Mucosa of gallbladder (tissue), 1 donor: Measurements from ENCODE around the gene ZNF529. TPM values are rescaled to one million over a fixed set of nuclear protein-coding genes. Genes with fewer than 3 reads are reported as not detected.
"Not testable (repeated sequence)": the region's sequence is repeated elsewhere in the genome, so short reads cannot be mapped to it uniquely, and the experiment has no call there.

Source experiments
- DNase-seq: peaks from one replicate; pipeline ENCODE4 v3.0.0-alpha.2; 2020; ENCODE audit warnings: low spot score
- total RNA-seq: library from RNA; stranded (reverse); gene quantifications from one replicate; pipeline ENCODE4 v1.2.1, GENCODE V29; 2021
- donor health status: DM: no; HTN: no; CAD: no.

The ZNF529 gene
- total RNA-seq = 14.2 TPM

DNA sequence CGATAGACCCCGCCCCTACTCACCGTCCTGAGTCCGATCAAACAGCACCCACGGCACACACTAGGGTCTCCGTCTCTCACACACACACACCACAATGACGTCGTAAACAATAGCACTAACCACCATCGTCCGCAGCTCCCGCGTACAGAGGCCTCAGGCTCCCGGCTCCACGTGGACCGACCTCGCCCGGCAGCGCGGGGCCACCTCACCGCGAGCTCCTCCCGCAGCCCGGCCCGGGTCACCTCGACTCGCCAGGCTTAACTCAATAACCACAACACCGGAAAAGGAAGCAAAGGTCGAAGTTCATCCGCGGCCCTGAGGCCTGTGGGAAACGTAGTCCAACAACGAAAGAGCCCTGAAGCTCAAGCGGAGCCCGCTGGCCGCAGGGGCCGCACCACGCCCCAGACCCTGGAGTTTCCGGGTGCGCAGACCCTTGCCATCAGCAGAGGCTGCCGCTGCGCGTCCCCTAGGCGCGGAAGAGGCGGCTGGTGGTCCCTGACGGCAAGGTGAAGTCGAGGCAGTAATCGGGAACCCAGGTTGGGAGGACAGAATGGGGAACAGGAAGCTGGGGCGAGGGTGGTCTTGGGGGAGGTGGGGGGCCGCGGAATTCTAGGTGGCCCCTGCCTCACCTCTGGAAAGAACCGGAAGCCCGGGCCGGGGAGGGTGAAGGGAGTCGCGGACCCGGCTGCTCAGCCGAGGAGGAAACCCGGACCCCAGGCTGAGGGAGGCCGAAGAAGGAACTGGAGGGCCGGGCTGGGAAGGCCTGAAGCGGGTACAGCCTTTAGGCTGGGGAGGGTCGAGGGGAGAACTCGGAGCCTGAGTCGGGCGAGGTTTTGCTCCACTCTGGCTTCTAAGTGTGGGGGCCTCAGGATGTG, at the start of gene ZNF529:
Gene ZNF529 (minus strand): TSS at position 273 of the 875 bp plus-strand sequence. CDS start 946 bp downstream, outside the sequence.
- DNase-seq = peak; percentile 92

DNA sequence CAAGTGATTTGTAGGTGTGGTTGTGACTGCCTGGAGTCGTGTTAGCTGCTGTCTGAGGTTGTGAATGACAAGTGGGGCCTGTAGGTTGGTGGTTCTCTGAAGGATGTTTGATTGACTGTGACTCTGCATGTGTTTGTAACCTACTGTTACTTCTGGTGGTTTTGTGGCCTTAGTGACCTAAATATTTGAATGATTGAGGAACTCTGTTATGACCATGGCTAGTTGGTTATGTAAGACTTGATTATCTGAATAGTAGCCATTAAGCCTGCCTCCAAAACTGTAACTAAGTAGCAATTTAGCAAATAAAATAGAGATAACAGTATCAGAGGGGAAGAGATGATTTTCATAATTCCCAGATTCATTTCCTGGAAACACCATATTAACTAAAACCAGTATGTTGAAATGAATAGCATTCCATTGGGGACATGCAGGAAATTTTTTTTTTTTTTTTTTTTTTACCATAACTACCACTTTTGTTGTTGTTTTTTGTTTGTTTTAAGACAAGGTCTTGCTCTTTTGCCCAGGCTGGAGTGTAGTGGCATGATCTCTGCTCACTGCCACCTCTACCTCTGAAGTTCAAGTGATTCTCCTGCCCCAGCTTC, 32.9 kb upstream of the ZNF529 start:
- no peak for DNase-seq

DNA sequence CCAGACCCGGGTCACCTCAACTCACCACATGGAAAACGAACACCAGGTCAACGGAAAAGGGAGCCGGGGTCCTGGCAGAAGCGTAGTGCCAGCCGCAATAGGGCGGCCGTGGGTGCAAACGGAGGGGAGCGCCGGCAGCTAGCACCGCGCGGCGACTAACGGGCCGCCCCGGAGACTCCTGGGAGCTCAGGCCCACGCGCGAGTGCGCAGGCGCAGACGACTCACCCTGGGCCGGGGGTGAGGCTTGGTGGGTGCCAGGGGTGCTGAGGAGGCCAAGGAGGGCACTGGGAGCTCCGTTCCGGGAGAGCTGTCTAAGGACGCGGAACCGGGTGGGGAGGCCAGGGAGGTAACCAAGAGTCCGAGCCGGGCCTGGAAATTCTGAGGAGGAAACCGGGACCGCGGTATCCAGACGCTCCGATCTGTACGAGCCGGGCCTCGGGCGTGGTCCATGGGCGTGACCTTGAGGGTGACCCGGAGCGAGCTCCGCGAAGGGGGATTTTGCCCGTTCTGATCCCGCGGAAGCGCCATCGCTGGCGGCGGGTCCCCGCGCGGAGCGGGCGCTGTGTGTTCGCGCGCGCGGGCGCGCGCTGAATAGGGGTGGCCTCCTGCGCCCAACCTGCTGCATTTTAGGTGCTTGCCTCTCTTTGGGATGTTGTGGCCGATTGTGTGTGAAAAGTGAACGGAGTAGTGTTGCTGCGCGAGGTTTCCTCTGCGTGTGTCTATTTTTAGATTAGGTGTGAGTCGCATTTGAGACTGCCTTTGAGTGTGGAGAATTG, 32.2 kb upstream of the ZNF529 start, which contains the start of gene ZNF382:
Gene ZNF382 (plus strand): TSS at position 213 of the 776 bp plus-strand sequence. CDS start 4,602 bp downstream, outside the sequence.
- peak; percentile 75 for DNase-seq

DNA sequence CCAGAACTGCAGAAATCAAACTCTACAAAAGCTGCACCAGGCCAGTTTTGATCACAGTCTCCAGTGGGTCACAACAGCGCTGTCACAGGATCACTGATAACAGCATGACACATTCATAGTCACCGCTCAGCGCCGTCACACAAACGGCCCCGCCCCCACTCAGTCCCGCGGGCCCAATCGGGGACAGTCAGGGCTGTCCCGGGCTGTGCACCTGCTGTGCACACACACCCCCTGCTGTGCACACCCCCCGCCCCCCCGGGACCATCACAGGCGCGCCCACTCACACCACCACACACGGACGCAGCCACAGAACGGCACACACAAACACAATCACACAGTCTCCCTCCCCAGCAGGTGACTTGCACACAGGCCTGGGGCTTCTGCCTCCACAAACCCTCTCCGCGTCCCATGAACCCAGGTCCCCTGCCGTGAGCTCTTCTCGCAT, 31.6 kb upstream of the ZNF529 start:
- peak; percentile 71 for DNase-seq

DNA sequence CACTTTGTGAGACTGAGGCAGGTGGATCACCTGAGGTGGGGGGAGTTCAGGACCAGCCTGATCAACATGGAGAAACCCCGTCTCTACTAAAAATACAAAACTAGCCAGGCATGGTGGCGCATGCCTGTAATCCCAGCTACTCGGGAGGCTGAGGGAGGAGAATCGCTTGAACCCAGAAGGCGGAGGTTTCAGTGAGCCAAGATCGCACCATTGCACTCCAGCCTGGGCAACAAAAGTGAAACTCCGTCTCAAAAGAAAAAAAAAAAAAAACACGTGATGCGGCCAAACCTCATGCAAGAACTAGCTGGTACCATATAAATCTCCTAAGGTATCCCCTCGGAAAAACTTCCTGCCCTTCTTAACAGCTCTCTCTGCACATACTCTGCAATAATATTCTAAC, 29.6 kb upstream of the ZNF529 start:
- not testable (repeated sequence) for DNase-seq

DNA sequence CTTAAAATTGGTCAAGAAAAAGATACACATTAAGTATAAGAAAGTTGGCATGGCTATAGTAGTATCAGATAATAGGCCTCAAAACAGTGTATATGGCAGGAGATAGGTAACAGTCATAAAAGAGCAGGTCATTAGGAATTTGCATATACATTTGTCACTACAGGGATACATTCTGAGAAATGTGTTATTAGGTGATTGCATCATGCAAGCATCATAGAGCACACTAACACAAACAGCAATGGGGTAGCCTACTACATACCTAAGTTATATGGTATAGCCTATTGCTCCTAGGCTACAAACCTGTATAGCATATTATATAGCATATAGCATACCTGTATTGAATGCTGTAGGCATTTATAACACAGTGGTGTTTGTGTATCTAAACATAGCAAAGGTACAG, 6.2 kb upstream of the ZNF529 start:
- DNase-seq = no peak

DNA sequence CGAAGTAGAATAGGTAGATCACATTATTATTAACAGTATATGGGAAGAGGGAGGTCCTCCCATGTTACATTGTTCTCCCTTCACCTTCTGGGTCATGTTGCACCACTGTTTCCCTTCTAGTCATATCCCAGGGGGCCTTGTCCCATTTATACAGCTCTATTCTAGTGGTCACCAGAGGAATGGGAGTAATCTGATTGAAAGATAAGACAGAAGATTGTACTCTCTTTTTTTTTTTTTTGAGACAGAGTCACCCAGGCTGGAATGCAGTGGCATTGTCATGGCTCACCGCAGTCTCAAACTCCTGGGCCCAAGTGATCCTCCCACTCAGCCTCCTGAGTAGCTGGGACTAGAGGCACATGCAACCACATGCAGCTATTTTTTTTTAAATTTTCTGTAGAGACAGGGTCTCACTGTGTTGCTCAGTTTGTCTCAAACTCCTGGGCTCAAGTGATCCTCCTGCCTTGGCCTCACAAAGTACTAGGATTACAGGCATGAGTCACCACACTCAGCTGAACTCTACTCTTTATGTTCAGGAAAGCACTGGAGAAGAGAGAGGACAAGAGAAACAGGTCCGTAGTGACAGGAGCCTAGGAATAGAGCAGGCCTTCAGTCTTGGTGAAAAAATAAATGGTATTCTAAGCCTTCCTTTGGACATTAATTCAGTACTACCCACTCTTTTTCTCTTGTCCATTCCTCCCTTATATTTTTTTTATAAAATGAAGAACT, 4.3 kb upstream of the ZNF529 start:
- DNase-seq = no peak

DNA sequence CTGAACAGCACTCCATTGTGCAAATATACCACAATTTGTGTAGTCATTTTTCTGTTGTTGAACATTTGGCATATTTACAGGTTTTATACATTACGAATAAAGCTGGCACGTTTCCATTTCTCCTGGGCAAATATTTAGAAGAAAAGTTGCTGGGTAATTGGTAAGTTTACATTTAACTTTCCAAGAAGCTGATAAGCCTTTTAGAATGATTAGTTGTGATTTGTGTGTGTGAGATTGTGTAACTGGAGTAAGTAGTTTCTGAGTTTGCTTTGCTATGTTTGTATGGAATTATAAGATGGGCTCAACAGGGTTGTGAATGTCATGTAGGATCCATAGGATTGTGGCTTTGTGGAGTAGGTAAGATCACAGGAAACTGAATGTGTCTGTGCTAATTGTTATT, 1.6 kb upstream of the ZNF529 start:
- no peak for DNase-seq

DNA sequence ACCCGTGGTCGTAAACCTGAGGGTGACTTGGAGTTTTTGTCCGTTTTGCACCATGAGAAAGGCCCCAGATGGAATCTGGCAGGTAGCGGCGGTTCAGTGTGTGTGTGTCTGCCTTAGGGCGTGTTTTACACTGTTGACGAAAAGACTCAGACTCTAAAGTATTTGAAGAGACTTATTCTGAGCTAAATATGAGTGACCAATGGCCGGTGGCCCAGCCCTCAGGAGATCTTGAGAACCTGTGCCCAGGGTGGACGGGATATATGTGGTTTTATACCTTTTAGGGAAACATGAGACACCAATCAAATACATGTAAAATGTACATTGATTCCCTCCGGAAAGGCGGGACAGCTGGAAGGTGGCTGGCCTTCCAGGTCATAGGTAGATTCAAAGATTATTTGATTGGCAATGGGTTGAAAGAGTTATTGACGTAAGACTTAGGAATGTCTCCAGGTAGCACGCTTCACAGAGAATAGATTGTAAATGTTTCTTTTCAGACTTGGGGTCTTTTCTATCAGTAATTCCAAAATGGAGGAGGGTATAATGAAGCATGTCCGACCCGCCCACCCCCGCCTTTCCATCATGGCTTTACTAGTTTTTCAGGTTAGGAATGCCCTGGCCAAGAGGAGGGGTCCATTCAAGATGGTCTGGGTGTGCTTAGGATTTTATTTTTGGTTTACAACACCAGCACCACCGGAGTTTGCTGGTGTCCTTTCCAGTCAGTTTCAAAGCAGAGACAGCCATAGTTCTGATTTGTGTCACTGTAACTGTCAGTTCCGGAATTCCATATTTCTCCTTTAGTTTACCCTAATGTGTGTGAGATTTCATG, 1.0 kb upstream of the ZNF529 start:
- DNase-seq = no peak

DNA sequence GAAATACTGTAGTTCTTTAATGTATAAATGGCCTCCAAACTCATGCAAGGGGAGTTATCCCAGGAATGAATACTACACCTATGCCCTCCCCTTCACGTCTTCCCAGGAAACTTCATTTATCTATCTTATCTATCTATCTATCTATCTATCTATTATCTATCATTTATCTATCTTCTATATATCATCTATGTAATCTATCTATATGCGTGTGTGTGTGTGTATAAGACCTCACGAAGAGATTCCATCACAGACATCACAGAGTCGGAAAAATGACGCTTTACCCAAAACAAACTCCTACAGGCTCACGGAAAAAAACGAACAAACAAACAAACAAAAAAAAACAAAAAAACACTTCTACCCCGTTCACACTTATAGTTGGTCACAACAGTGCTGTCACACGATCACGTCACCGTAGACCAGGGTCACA, 486 bp downstream of the ZNF529 start:
- DNase-seq = no peak

DNA sequence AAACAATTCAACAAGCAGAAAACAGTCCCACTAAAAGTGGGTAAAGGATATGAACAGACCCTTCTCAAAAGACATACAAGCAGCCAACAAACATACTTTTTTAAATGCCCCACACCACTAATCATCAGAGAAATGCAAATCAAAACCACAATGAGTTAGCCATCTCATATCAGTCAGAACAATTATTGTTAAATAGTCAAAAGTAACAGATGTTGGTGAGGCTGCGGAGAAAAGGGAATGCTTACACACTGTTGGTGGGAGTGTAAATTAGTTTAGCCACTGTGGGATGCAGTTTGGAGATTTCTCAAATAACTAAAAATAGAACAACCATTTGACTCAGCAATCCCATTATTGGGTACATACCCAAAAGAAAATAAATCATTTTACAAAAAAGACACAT, 8.7 kb downstream of the ZNF529 start:
- DNase-seq = no peak

DNA sequence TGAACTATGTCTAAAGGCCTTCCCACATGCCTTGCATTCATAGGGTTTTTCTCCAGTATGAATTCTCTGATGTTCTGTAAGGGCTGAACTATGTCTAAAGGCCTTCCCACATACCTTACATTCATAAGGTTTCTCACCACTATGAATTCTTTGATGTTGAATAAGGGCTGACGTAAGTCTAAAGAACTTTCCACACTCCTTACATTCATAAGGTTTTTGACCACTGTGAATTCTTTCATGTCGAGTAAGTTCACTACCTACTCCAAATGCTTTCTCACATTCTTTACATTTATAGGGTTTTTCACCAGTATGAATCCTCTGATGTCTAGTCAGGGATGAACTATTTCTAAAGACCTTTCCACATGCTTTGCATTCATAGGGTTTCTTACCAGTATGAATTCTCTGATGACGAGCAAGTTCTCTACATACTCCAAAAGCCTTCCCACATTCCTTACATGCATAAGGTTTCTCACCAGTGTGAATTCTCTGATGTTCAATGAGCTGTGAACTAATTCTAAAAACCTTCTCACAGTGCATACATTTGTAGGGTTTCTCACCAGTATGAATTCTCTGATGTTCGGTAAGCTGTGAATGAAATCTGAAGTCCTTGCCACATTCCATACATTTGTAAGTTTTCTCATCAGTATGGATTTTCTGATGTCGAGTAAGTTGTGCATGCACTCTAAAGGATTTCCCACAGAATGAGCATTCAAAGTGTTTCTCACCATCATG, 25.9 kb downstream of the ZNF529 start:
- no peak for DNase-seq

DNA sequence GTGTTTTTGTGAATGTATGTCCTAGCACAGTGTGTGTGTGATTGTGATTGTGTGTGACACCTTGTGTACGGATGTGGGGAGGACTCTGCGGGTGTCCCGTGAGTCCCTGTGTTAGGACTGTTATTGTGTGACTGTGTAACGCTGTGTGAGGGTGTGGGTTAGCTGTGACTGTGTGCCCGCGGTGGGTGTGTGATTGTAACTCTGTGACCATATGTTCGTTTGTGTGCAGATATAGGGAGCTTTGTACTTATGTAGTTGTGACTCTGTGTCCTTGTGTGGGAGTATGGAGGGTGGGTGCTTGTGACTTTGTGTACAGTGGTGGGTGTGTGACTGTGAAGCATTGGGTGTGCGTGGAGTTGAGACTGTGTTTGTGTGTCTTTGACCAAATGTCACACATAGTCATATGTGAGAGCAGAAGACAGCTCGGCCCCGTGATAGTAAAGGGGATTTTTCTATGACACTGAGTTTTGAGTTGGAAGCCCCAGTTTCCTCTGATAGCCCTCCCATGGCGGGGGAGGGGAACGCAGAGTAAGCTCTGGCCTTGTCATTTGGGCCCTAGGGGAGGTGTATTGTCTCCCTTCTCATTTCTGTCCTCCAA, 44.1 kb downstream of the ZNF529 start:
- DNase-seq = no peak

DNA sequence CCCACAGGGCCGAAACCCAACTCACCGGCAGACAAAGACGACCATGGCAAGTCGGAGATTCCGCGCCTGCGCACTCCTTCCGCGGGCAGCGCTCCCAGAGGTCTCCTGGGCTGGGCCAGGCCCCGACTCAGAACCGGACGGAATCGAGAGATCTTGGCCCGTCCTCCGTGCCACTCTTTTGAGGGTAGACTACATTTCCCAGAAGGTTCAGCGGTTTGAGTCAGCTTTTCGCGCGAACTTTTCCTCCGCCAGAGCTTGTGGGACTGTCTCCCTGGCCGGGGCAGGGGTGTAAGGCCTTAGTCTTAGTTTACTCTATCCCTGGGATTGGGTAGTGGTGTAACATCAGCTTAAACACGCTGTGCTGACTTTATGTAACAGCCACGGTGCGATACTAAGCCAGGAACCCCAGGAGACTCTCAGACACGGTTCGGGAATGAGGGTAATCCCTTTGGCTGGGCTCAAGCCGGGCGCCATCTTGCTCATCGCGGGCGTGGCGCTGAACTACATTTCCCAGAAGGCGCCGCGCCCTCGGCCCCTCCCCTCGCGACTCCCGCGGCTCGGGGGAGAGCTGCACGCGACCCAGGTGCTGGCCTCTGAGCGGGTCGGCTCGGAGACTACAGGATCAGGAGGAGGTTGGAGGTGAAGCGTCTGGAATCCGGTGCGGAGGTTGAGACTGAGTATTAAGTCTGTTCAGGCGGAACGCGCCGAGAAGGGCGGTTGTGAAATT, 44.7 kb downstream of the ZNF529 start, which contains the start of gene ZNF260:
Gene ZNF260 (minus strand): TSS at position 78 of the 727 bp plus-strand sequence. CDS start 13,033 bp downstream, outside the sequence.
- peak; percentile 97 for DNase-seq

DNA sequence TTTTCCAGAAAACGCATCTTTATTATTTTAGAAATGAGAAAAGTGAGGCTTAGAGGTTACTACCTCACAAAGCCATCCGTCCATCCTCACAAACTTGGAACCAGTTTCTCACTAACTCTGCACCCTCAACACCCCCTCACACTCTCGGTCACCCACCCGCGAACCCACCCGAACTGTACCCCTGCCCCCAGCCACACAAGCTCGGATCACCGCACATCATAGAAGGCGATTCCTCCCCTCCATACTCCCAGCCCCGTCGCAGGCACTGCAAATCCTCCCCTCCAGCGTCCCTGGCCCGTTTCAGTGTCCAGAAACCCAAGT, 45.3 kb downstream of the ZNF529 start:
- no peak for DNase-seq

DNA sequence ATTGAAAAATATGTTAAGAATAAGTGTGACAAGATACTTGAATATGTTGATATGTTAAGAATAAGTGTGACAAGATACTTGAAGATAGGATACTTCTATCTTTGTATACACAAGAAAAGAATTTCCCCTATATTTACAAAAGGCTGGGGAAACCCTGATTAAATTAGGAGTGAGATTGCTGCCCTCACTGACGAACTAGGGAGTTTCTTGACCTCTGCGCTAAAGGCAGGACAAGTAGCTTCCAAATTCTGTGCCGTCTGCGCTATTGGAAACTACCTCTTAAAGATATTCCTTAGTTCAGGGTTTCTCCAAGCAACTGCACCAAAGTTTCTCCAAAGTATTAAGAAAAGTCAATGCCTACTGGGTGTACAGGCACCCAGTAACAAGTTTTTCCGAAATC, 45.8 kb downstream of the ZNF529 start:
- no peak for DNase-seq

DNA sequence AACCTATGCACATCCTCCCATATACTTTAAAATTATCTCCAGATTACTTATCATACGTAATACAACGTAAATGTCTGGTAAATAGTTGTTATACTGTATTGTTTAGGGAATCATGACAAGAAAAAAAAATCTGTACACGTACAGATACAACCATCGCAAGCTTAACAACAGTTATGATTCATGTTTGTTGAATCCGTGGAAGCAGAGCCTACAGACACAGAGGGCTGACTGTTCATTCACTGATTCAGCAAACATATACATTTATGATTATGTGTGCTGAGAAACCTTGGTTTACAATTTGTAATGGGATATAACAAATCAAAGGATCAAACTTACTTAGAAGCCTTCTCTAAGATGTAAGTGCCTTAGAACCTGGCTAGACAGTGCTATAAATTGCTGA, 46.5 kb downstream of the ZNF529 start:
- DNase-seq = no peak

DNA sequence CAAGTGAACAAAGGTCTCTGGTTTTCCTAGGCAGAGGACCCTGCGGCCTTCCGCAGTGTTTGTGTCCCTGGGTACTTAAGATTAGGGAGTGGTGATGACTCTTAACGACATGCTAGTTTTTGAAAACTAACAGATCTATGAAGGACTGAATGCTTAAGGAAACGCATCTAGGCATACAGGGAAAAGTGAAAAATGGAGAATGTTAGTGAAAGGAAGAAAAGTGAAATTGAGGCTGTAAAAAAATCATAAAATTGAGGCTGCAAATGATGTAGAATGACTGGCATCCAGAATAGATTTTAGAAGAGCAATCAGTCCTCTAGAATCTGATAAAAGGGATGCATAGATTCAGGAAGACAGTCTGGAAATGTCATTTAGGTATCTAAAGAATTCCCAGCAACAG, 48.5 kb downstream of the ZNF529 start:
- DNase-seq = no peak
